Fibroblast of the conjunctiva (primary cell): ENCODE data around the gene ATF6B.

Experiments used
- DNase-seq: peaks from one replicate; pipeline ENCODE4 v3.0.0-alpha.2; 2010; ENCODE audit warnings: low read depth

Gene ATF6B

DNA sequence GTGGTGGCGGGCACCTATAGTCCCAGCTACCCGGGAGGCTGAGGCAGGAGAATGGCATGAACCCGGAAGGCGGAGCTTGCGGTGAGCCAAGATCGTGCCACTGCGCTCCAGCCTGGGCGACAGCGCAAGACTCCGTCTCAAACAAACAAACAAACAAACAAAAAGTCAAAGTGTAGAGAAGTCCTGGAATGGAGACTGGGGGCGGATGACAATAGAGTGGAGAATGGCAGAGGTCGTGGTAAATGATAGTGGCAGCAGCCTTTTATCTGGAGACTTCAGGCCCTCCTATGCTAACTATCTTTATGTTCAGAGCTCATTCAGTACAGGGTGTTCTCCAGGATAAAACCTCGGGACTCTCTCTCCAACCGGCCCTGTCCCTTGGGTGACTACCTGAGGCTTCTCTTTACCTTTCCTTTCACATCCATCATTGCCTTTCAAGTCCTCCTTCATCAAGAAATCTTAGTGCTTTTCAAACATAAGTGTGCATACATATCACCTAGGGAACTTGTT lies 3.4 kb upstream of the ATF6B start:
- no peak for DNase-seq

DNA sequence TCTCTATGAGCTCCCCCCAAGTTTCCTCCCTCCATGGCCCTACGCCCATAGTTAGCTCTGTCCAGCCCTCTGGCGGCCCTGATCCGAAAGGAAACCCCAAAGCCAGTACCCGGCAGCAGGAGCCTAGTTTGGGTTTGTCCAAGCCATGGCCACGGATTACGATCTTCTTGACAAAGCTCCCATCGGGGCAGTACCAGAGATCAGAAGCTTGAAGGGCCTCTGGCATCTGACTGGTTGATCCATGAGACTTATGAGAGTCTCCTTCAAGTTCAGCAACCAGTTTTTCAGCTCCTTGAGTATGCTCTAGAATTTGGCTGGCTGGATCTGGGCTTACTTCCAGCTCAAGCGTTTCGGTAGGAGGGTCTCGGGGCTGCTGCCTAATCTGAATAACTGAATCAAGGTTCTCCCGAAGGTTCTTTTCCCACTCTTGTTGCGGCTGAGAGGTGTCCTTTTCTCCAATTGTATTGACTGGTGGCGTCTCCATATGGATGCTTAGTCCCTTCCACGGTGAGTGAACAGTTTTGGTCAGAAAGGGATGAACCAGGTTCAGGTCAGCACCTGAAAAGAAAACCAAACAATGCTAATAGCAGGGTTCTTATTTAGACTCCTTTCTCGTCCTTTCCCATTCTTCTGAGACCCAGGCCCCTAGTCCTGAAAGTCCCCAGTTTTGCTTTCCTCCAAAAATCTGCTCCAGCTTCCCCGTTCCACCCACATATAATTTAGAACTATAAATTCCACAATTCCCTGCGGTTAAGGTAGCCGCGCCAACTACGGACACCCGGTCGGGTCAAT lies 1.4 kb upstream of the ATF6B start:
- DNase-seq = no peak

DNA sequence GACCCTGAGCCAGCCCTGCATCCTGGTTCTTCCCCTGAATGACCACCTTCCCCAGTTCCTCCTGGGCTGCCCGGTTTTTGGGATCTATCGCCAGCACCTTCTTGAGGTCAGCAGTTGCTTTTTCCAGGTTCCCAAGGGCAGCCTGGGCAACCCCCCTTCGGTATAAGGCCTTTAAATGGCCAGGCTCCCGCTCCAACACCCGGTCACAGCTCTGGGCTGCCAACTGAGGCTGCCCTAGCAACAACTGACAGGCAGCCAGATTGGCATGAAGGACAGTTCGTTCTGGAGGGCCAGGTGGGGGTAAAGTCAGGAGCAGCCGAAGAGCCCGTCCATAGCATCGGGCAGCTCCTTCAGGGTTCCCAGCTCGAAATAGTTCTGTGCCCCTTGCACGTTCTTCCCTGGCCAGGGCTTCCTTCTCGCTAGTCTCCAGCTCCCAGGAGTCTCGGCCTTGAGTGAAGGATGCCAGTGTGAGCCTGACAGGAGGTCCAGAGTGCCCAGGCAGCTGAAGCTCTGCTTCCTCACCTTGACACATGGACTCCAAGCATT lies 778 bp upstream of the ATF6B start:
- no peak for DNase-seq

DNA sequence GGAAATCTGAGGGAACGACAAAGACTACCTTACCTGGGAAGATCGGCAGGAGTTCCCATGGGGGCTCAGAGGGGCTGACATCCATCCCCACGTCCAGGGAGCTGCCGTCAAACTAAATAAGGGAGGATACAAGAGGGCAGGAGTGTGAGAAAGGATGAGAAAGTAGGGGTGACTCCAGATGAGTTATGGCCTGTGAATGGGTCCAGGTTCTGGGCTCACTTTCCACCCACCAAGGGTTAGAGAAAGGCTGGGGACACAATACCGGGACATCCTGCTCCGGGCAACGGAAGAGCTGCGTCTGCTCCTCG lies 683 bp downstream of the ATF6B start:
- DNase-seq = no peak

DNA sequence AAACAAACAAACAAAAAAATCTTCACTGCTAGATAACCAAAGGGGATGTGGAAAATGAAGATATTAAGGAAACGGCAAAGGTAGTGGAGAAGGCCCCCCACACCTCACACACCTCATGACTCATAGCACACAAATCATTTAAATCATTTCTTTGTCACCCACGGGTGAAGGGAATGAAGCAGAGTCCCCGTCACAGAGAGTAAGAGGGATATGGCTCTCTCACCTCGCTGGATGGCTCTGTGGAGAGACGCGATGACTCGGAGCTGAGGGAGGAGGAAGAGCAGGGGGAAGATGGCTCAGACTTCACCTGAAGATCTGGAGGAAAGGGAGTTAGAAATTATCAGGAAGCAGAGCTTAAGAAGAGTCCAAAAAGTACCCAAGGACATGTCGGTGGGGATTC lies 1.2 kb downstream of the ATF6B start:
- DNase-seq = no peak

DNA sequence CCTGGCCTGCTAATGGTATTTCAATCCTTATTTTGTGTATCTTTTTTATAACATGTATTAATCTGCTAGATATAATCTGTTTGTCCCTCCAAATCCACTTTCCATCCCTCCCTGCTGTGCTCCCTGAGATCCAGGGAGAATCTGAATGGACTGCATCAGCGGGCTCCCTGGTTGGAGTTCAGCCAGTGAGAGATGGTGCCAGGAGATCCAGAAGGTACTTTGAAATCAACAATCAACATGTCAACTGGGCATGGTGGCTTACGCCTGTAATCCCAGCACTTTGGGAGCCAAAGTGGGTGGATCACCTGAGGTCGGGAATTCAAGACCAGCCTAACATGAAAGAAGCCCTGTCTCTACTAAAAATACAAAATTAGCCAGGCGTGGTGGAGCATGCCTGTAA lies 4.4 kb downstream of the ATF6B start:
- DNase-seq = no peak

DNA sequence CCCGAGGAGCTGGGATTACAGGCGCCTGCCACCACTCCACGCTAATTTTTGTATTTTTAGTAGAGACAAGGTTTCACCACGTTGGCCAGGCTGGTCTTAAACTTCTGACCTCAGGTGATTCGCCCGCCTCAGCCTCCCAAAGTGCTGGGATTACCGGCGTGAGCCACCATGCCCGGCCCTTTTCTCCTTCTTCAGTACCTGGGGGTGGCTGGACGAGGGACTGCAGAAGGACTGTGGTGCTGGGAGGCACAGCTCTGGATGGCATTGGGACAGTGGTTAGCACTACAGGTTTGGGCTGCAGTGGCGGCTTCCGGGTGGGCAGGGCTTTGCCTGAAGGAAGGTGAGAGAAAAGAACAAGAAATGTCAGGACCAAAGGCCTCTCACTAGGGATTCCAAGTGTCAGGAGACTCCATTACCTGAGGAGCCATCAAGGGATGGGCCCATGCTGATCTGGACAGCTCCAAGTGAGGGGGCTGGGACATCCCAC lies 7.4 kb downstream of the ATF6B start:
- no peak for DNase-seq

DNA sequence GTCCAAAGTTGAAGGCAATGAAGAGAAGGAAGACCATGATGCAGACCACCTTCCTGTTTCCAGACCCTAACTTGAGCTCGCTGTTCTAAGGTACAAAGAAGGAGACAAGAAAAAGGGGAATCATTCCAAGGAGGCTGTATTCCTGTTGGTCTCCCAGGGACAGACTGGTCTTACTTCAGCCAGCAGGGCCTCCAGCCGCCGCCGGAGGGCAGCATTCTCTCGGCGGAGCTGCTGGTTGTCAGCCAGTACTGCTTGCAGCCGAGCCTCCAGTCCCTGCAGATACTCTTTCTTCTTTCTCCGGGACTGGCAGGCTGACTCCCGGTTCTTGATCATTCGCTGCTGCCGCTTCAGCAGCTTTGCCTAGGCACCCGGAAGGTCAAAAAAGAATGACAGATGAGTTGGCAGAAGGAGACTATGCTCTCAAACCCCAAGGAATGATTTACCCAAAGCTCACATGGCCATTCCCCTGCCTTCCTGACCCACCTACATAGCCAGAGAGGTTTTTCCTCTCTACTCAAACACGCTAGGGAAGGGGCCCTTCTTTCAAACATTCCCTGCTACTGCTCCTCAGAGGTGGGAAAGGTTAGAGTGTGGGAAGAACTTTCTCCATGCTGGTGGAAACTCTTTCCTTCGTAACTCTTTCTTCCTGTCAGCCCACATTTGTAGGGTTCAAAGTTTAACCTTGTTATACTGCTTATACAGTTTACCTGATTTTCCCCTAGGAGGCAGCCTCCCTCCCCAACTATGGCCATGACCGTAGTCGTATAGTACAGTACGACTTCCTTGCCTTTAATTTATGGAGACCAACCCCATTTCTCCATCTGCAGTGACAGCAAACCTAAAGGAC lies 9.0 kb downstream of the ATF6B start:
- DNase-seq = peak; percentile 86

DNA sequence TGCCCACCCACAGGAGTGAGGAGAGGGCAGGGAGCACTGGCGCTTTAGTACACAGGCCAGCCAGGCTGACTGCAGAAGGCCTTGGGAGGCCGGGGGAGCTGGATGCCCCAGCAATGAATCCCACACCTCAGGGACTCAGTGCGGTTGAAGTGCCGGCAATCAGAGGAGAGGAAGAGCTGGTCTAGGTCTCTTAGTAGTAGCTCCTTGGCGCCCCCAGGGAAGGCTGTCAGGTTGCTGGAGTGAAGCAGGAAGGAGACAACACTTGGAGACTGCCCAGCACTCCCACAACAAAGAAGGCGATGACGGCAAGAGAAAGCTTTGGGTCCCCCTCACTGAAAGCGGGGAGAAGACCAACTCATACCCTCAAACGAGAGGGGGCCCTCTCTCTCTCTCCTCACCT lies 10.6 kb downstream of the ATF6B start:
- DNase-seq = no peak

DNA sequence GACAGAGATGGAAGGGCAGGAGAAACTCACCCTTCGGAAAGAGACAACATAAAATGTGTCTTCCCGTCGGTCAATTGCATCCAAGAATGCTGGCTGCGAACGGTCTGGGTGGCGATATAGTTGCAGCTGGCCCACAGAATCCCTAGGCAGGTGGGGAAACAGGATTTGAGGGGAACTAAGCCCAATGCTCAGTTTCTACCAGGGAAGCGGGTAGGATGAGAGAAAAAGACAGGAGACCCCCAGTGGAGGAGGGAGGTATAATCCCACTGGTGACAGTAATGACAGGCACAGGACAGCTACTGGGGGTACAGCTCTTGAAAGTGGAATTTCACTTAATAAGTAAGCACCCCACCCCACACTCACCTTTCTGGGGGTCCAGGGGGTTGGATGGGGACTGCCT lies 11.4 kb downstream of the ATF6B start:
- no peak for DNase-seq

DNA sequence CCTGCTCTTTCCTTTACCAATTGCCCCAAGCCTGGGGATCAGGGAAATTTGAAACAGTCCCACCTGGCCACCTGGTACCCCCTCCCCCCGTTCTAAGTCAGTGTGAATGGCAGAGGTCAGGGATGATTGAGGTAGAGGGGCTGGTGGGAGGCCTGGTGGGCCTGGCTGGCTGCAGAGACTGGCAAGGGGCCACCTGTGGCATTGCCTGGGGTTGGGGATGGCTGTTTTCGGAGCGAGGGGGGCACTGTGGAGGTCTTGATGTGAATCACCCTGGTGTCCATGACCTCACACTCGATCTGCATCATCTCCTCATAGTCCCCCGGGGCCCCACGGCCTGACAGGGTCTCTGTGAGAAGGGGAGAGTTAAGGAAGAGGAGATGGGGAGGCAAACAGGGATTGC lies 12.4 kb downstream of the ATF6B start:
- no peak for DNase-seq

DNA sequence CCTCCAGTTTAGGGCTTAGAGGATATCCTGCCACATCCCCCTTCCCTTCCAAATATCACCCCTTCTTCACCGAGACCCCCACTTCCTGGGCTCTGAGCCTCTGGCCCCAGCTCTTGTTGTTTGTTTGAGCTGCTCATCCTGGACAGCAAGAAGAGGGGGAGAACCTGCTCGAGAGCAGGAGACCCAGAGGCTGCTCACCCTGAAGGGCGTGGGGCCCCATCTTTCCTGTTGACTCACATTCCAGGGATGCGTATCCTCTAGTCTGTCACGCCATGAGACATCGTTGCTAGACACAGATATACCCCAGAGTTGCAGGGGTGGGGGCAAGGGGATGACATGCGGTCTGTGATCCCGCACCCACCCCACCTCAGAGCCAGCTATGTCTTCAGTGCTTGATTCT lies 13.2 kb downstream of the ATF6B start:
- DNase-seq = no peak

DNA sequence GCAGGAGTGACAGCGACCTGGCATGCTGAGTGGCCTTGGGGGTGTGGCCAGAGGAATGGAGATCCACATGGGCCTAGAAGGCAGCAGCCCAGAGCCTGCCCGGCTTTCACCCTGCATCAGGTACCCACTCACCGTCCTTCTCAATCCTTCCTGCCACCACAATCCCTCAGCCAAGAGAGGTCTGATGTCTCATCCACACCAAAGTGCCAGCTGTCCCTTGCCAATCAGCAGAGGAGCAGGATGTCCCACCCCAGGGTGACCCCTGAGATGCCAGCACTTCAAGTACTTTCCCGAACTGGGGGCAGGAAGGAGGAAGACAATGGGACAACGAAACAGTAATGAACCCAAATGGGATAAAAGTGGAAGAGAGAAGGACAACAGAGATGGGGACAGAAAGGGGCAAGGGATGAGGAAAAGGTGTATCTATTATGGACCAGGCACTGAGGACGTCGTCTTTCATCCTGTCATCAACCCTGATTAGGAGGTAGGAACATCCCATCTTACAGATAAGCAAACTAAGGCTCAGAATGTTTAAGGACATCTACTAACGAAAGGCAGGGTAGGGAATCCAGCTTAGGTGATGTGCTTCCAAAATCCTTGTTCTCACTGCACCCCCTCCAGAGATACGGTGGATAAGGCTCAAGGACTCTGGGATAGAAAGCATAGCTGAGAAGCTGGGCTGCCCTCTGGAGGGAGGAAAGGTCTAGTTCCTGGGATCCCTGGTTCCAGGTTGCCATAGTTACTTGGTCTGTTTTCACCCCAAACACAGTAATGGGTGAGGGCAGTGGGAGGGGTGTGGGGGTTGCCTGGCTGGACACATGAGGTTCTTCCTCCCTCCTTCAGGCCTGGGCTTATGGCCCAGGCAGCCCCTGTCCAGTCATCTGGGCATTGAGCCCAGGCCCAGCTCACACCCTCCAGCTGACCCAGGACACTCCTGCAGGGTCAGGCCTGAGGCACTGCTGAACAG lies 14.4 kb downstream of the ATF6B start:
- DNase-seq = peak; percentile 98

DNA sequence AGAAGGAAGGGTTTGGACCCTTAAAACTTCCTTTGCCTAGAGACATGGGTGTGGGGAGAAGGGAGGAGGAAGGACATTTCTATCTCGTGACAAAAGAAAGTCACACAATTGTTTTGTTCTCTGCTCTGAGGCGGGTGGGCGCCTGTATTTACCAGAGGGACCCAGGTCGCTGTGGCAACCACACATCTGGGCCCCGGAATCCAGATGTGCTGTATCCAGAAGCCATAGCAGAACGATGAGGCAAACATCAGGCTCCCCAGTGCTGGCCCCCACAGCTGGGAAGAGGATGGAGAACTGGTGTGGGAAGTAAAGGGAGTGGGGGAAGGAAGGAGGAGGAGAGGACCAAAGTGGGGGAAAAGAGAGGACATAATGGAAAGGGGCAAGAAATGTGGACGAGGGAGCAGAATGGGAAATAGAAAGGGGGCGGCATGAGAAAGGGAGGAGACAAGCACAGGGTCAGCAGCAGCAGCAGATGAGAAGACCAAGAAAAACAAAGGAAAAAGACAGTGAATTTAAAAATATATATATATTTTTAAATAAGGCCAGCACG lies 15.5 kb downstream of the ATF6B start:
- peak; percentile 46 for DNase-seq

DNA sequence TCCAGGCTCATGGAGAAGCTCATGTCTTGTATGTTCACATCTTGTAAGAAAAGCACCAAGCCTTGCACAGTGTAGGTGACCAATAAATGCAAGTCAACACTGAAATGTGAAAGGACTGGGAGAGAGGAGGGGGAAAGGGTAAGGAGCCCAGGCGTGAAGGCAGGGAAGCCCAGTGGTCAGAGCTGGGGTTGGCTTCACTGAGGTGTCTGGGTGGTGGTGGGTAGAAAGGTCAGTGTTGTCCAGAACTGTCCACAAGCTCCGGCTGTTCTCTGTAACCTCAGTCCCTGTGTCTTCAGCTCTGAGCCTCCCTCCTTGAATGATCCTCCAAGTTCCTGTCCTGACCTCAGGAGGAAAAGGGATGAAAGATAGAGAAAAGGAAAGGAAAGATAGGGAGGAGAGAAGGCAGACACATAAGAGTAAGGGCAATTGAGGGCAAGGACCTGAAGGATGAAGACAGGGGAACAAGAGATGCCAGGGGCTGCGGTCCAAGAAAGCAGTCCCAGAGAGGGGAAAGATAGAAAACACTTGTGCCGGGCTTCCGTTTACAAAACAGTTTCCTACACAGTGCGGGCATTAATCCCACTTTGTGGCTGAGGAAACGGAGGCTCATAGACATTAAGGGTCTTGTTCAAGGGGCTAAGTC lies 16.5 kb downstream of the ATF6B start:
- DNase-seq = no peak

DNA sequence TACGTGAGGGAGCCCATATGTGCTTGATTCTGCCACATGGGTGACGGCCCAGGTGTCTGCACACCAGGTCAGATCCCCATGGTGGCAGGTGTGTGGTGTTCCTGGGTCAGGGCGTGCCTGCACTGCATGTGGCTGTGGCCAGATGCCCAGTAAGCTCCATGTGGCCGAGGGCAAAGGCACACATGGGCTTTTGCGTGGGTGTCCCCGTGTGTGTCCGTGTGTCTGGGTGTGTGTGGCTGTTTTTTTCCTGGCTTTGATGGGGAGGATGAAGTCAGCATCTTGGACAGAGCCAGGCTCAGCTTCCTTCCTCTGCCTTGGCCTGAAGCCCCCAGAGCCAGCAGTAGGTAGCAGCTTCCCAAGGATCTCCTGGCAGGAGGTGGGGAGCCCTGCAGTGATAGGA lies 17.4 kb downstream of the ATF6B start:
- DNase-seq = no peak

DNA sequence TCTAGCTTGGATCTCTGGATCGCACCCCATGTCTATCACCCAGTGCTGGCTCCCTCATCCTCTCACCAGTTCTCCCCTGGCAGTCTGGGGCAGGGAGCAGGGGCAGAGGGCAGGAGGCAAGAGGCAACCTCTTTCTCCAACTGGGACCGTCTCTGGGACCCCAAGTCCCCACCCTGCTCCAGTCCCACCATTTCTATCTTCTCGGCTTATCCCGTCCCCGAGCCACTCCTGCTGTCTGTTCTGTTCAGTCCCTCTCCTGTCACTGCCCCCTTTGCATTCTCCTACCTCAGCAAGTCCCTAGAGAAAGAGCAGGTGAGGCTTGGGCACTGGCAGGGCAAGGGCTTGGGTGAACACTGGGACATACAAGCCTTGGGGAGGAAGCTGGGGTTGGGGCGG lies 18.3 kb downstream of the ATF6B start:
- DNase-seq = no peak

DNA sequence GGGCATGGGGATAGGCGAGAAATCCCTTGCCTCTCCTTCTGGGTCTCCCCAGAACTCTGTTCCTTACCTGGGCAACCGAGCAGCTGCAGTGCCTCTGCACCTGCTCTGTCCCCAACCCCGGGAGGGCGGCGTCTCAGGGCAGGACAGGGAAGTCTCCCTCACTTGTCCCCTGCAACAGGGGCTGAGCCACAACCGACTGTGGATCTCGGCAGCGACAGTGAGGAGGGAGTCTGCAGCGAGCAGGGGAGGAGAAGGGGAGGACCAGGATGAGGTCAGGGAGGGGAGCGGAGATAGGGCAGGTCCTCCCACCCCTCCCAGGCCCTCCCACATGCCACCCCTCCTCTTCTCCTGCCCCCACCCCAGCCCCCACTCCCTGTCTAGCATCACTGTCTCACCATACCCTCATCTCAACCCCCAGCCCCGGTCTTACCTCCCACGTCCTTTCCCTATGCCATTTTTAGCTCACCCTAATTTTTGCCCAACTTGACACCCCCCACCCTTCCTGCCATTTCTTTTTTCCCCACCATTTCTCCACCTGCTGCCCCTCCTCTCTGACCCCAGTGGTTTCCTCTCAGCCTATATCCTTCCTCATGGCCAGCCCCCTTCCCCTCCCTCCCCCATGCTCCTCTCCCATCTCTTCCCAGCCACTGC lies 18.8 kb downstream of the ATF6B start, which contains the start of gene TNXB:
Gene TNXB (minus strand): TSS at position 225 of the 651 bp plus-strand sequence. CDS start 11,140 bp downstream, outside the sequence.
- DNase-seq = no peak

DNA sequence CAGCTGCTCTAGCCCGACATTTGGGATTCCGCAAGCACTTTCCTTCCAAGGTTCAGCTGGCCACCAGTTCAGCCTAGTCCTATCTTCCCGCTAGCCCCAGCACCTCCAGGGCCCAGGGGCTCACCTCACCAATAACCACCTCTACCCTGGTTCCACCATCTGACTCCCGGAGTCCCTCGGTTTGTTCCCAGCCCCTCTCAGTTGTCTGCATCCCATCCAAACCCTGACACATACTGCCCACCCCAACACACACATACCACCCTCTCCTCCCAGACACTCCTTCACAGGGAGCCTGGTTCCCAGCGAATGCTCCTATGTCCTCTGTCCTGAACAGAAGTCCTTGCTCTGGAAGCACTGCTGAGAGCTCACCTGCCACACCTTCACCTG lies 19.3 kb downstream of the ATF6B start:
- DNase-seq = no peak

DNA sequence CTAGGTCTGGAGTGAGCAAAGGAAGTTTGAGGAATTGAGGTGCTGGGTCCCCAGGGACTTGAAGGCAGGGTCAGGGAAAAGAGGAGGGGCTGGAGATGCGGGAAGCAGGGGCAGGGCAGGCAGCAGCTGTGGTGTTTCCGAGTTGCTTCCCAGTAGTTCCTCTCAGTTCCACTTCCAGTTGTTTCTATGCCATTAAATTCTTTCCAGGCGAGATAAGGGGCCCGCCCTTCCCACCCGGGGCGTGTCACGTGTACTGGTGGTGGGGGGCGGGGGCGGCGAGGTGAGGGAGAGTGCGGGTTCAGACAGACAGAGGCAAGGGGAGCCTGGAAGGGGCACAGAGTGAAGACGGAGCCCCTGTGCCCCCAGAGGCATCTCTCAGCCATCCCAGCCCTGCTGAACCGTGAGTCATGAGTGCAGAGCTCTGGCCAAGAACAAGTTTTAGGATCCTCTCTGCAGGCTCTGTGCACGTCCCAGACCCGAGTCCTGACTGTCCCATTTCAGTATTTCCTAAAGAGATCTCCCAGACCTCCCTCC lies 19.9 kb downstream of the ATF6B start:
- peak; percentile 56 for DNase-seq
